ENCODE measurements around the gene WWC1.

Gene WWC1

GRCh38 chr5:168443533-168443932, 152.1 kb downstream of the WWC1 start:
- DNase-seq (ENCODE audit: low read depth in 2 of 2), result no peak

- DNase-seq (ENCODE audit: low read depth in 2 of 2), result no peak
These were observed 152.7 kb downstream of the WWC1 start for GRCh38 chr5:168443950-168444700.

GRCh38 chr5:168446983-168447619, 155.7 kb downstream of the WWC1 start:
- no peak for DNase-seq (ENCODE audit: low read depth in 2 of 2)

DNA sequence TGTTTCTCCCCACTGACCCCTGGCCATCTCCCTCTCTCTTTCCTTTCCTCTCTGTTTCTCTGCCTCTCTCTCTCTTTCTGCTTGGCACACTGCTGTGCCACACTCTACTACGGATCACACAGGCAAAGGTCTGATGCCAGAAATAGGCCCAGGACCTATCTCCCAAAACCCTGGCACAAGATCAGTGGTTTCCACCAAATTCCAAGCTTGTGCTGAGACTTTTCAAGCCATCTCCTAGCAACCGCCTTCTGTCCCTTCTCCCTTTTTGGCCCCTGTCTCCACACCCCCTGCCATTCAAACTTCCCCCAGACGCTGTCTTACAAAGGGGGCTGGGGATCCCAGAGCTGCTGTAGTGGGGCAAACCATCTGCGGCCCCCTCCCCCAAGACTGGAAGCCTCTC, 156.4 kb downstream of the WWC1 start:
- DNase-seq (ENCODE audit: low read depth in 2 of 2), result no peak

- DNase-seq (ENCODE audit: low read depth in 2 of 2), result no peak
These were observed 157.7 kb downstream of the WWC1 start for GRCh38 chr5:168449166-168449565.

GRCh38 chr5:168451565-168451964, 160.1 kb downstream of the WWC1 start:
- DNase-seq (ENCODE audit: low read depth in 2 of 2), result no peak

- no peak for DNase-seq (ENCODE audit: low read depth in 2 of 2)
These were observed 163.8 kb downstream of the WWC1 start for GRCh38 chr5:168455201-168455600.

DNA sequence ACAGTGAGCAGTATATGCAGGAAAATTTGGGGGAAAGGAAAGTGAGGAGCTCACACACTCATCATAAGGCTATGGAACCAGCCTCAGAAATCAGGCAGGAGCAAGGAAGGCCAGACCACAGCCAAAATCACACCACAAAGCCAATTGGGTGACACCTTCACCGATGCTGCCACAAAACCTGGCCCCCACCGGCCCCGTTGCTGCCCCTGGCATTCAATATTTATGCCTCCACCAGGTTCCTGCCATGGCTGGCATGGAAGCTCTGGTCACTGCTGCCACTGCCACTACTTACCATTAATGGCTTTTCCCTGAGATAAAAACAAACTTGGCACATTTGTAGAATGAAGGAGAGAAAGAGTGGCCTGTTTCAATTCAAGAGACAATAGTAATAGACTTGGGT, 166.1 kb downstream of the WWC1 start:
- no peak for DNase-seq (ENCODE audit: low read depth in 2 of 2)

DNA sequence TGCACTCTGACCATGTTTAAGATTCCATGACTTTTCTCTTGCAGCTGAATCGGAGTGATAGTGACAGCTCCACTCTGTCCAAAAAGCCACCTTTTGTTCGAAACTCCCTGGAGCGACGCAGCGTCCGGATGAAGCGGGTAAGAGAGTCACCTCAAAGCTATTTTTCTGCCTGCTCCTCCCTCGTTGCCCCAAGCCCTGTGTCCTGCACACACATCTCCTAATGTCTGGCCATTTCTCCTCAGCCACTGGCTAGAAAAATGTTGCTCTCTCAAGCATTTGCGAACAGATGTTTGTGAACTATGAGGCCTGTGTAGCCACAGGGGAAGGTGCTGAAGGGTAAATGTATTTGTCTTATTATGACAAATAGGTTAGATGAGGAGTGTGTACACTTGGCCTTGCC, 169.2 kb downstream of the WWC1 start:
- no peak for DNase-seq (ENCODE audit: low read depth in 2 of 2)

- no peak for DNase-seq (ENCODE audit: low read depth in 2 of 2)
These were observed 171.6 kb downstream of the WWC1 start for GRCh38 chr5:168463081-168463480.

- DNase-seq (ENCODE audit: low read depth in 2 of 2), result no peak
These were observed 172.8 kb downstream of the WWC1 start for GRCh38 chr5:168464214-168464613.

DNA sequence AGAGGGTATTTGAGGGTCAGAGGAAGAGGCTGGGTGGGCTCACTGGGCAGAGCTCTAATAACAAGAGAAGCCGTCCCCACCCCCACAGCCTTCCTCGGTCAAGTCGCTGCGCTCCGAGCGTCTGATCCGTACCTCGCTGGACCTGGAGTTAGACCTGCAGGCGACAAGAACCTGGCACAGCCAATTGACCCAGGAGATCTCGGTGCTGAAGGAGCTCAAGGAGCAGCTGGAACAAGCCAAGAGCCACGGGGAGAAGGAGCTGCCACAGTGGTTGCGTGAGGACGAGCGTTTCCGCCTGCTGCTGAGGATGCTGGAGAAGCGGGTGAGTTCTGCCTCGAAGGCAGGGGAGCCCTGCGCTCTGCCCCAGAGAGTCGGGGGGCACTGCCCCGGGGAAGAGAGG, 173.2 kb downstream of the WWC1 start:
- DNase-seq (ENCODE audit: low read depth in 2 of 2), result no peak

GRCh38 chr5:168467755-168468330, 176.4 kb downstream of the WWC1 start:
- no peak for DNase-seq (ENCODE audit: low read depth in 2 of 2)

DNA sequence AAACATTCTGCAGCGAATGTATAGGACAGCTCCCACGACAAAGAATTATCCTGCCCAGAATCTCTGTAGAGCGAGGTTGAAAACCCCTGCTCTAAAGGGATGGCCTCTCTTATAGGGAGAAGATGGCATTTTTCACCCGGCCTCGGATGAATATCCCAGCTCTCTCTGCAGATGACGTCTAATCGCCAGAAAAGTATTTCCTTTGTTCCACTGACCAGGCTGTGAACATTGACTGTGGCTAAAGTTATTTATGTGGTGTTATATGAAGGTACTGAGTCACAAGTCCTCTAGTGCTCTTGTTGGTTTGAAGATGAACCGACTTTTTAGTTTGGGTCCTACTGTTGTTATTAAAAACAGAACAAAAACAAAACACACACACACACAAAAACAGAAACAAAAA, 177.4 kb downstream of the WWC1 start:
- no peak for DNase-seq (ENCODE audit: low read depth in 2 of 2)

GRCh38 chr5:168469816-168470215, 178.4 kb downstream of the WWC1 start:
- no peak for DNase-seq (ENCODE audit: low read depth in 2 of 2)

DNA sequence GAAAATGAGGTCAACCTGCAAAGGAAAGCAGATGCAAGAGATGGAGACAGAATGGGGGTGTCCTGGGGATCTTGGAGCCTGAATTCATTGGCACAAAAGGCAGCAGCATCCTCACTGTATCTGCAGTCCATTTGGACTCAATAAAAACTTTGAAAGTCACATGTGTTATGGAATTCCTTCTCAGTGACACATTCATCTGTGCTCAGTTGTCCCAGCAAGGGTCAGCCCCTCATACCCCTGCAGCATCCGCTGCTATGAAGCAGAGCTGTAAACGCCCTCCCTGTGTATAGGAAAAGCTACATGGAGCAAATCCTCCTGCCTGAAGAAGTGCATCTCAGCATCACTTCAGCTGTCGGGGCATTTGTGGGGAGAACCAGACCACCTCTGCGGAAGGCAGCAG, 180.3 kb downstream of the WWC1 start:
- no peak for DNase-seq (ENCODE audit: low read depth in 2 of 2)

GRCh38 chr5:168472329-168472728, 180.9 kb downstream of the WWC1 start:
- DNase-seq (ENCODE audit: low read depth in 2 of 2), result no peak

GRCh38 chr5:168474319-168474718, 182.9 kb downstream of the WWC1 start:
- DNase-seq (ENCODE audit: low read depth in 2 of 2), result no peak

DNA sequence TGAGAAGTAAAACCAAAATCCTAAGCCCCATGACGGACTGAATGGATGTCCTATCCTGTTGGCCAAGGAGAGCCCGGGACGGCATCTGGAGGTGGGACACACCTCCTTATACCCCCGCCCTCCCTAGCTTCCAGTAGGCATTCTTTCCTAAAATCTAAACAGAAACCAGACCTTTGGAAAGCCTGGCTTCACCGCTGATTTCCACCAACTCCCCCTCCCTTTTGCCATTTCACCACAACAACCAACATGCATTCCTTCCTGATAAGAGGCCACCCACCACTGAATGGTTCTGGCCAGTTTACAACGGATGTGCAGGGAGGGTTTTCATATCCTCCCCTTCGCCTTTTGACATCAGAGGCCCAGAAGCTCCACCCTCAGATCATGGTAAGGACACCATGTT, 185.6 kb downstream of the WWC1 start:
- no peak for DNase-seq (ENCODE audit: low read depth in 2 of 2)

DNA sequence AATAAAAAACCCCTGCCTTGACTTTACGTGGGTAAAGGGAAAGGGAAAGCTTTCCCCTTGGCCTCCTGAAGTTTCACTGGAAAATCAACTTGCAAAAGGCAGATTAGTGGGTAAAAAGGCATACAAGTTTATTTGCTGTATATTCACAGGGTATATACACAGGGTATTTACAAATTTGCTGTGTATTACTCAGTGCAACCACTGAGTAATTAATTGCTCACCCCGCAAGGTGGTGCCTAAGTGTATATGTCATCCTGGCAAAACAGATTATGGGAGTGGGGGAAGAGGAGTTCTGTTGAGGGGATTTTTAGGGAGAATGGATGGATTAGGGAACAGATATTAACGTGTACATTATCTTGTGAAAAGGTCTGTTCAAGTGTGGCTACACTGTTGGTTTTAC, 187.7 kb downstream of the WWC1 start:
- no peak for DNase-seq (ENCODE audit: low read depth in 2 of 2)

DNA sequence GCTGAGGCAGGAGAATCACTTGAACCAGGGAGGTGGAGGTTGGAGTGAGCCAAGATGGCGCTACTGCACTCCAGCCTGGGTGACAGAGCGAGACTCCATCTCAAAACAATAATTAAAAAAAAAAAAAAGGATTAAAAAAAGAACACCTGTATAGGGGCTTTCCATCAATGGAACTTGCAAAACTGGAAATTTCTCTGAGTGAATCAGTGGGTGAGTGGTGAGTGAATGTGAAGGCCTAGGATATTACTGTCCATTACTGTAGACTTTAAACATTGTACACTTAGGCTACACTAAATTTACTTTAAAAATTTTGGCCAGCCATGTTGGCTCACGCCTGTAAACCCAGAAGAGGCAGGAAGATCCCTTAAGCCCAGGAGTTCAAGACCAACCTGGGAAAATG, 189.2 kb downstream of the WWC1 start:
- DNase-seq (ENCODE audit: low read depth in 2 of 2), result no peak

DNA sequence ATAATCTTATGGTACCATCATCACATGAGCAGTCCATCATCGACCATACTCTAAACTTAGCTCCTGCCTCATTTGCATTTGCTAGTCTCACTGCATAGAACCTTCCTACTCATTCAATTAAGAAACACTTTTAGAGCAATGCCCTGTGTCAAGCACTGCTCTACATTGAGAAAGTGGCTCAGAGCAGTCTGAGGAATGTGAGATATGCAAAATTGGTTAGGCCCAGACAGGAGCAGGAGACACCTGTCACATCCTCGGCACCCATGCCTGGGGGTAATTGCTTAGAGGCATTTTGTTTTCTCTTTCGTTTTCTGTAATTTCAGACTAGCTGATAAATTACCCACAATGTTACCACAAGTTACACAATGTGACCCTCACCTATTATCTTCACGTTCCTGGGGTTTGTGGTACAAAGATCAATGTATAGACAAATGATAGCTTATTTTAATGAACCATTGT, 189.9 kb downstream of the WWC1 start:
- no peak for DNase-seq (ENCODE audit: low read depth in 2 of 2)

GRCh38 chr5:168482361-168482760, 190.9 kb downstream of the WWC1 start:
- no peak for DNase-seq (ENCODE audit: low read depth in 2 of 2)
